Measurements from ENCODE around the gene CEMP1.

DNA sequence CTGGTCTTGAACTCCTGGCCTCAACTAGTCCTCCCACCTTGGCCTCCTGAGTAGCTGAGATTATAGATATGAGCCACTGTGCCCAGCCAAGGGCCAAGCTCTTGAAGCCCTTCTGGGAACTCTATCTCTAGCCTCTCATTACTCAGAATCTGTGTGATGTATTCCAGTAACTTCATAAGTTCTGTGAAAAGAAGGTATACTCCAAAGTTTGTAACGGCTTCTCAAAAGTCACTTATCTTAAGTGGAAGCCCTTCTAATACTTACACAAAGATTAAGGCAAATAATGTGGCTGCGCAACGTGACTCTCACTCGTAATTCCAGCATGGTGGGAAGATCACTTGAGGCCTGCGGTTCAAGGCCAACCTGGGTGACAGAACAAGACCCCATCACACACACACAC is 36.6 kb downstream of the CEMP1 start:
- TF ChIP-seq, protein P1, sequence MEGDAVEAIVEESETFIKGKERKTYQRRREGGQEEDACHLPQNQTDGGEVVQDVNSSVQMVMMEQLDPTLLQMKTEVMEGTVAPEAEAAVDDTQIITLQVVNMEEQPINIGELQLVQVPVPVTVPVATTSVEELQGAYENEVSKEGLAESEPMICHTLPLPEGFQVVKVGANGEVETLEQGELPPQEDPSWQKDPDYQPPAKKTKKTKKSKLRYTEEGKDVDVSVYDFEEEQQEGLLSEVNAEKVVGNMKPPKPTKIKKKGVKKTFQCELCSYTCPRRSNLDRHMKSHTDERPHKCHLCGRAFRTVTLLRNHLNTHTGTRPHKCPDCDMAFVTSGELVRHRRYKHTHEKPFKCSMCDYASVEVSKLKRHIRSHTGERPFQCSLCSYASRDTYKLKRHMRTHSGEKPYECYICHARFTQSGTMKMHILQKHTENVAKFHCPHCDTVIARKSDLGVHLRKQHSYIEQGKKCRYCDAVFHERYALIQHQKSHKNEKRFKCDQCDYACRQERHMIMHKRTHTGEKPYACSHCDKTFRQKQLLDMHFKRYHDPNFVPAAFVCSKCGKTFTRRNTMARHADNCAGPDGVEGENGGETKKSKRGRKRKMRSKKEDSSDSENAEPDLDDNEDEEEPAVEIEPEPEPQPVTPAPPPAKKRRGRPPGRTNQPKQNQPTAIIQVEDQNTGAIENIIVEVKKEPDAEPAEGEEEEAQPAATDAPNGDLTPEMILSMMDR (conservative IDR thresholded peaks at IDR 0.05; ENCODE audit: low read length), result no peak
- TF ChIP-seq EZH2phosphoT487 (IDR thresholded peaks at IDR 0.05; ENCODE audit: borderline replicate concordance), result no peak

Measured in Loucy (cell line).